Measurements from ENCODE around the gene SLIT3.

SLIT3 gene

DNA sequence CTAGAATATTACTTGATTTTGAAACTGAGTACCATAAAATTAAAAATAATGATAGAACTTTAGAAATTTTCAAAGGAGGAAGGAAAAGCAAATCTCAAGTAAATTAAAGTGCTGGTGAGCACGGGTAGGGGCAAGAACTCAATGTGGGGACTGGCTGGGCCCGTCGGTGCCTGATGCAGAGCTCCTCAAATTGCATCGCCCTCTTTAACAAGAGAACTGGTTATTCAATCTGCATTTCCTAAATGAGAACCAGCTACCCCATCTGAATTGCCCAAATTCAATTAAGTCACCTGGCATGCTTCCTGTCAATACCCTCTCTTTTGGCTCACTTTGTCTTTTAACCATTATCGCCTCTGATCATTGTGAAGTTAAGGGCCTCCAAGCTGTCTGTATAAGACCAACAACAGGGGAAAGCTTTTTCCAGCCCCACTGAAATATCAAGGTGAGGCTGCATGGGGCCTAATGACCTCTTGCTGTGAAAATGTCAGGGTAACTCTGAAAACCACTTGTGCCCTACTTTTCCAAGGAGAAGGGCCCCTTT, 316.7 kb downstream of the SLIT3 start:
- DNase-seq = no peak

DNA sequence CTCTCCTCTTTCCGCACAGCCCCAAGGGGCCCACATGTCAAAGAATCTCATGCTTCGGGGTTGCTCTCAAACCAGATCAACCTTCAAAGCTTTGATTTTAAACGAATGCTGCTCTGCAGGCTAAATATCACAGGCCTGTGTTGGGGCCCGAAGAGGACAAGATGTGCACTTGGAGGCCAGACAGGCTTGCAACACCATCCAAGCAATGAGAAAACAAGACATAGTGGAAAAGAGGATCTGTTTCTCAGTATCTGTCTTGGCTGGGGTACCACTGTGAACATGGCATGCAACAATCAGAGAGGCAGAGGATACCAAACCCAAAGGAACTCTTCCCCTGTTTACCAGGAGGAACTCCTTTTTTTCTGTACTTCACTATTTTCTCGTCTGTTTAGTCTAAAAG, 321.8 kb downstream of the SLIT3 start:
- no peak for DNase-seq

DNA sequence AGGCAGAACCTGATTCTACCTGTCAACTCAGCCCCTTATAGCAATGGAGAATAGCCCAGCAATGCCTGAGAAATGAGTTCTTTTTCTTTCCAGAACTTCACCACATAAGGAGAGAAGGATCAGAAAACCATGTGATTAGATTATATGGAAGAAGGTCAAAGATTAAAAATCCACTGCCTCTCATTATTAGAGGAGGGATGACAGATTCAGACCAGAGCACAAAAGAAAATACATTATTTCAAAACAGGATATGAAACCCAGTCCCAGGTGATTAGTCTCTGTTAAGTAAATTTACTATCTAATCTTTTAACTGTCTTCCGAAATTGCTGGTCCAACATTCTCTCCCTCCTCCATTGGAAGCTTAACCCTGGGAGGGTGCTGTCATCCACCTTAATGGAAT, 322.4 kb downstream of the SLIT3 start:
- DNase-seq = no peak

DNA sequence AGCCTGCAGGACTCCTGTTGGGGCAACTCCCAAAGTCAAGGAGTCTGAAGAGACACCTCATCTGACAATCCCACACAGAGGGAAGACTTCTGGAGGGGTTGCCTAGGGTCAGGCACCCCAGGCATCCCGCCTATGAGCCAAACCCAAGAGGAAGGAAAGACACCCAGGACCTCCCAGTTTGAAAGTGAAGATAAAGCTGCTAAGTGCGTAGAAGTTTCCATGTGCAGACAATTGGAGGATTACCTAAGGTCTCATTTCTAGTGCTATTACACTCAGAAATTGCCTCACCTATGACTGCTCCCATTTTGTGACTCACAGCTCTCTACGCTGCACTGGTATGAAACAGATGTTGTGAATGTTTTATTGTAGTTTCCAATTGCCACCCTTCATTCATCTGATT, 322.9 kb downstream of the SLIT3 start:
- no peak for DNase-seq

DNA sequence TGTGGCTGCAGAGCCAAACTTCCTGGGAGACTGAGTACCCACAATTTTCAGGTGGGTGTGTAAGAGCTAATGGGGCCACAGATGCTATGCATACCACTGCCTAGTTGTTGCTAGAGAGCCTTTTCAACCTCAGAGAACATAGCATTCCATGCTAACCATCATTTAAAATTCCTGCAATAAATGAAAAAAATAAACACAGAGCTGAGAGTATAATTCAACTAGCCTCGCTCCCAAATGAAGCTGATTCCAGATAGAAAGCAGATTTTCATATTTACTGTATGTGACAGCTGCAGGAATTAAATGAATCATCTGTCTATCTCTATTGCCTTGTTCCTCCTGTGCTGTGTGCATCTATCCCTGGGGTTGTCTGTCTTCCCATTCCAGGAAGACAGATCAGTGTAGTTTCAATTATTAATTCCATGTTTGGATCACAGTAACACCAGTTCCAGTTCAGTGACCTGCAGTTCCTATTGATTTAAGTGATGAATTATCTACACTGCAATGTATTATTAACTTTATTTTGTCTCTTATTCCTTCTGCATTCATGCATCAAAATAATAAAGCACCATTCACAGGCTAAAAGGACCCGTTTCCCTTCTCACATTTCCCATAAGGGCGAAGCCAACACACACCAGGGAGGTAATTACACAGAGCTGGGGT, 324.5 kb downstream of the SLIT3 start:
- DNase-seq = no peak

DNA sequence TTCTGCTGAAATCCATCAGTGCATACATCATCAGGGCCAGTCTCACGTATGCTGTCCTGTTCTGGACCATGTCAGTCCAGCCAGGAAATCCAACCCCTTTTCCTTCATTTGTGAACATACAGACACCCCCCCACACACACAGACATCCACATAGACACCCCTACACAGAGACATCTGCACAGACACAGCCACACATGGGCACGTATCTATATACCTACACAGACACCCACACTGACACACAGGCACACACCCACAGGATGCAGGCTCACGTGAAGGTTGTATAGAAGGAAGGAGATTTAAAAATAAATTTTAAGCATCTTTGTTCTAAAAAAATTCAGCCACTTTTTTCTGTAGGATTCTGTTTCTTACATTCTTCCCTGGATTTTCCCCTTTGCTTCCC, 325.6 kb downstream of the SLIT3 start:
- no peak for DNase-seq

DNA sequence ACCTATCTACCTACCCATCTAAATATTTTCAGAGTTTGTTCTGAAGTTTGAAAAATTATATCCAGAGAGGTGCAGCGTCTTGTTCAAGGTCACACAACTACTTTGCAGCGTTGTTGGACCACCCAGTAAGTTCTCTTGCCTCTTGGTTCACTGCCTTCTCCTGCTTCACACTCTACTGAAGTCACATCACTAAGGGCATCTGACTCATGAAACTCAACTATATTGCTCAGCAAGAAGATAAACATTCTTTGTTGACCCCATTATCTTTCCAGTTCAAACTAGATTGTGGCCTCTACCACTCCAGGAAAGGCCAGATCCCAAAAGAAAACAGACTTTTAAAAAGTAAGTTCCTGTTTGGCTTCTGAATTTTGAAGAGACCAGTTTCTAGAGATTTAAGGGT, 326.9 kb downstream of the SLIT3 start:
- DNase-seq = no peak

DNA sequence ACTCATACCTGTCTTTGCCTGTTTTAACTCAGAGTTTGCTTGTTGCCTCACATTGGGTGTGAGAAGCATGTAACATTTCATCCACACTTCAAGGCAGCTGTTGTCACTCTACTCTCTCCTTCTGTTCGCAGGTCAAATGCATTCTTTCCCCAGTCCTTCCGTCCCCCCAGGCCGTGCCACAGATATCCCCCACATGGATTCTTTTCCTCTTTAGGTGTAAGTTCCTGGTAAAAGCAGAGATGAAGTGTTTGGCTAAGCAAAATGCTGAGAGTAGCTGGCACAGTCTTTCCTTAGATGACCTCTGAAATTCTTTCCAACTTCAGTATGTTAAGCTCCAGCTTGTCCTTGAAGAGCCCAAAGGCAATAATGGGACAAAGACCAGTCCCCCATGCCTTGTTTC, 328.2 kb downstream of the SLIT3 start:
- DNase-seq = no peak

DNA sequence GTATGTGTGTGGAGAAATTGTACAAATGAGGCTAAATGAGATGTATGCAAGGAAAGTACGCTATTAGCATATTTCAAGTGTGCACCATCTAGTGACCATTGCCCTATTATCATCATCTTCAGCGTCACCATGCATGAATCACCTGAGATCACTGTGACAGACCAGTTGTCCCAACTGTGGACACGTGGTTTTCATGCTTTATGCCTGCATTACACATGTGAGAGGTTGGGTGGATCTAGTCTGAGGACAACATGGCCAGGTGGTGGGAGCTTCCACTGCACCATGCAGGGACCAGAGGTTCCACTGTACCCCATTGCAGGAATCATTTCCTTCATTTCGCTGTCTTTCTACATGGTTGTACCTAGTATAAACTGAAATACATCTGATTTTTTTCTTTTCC, 329.8 kb downstream of the SLIT3 start:
- no peak for DNase-seq

DNA sequence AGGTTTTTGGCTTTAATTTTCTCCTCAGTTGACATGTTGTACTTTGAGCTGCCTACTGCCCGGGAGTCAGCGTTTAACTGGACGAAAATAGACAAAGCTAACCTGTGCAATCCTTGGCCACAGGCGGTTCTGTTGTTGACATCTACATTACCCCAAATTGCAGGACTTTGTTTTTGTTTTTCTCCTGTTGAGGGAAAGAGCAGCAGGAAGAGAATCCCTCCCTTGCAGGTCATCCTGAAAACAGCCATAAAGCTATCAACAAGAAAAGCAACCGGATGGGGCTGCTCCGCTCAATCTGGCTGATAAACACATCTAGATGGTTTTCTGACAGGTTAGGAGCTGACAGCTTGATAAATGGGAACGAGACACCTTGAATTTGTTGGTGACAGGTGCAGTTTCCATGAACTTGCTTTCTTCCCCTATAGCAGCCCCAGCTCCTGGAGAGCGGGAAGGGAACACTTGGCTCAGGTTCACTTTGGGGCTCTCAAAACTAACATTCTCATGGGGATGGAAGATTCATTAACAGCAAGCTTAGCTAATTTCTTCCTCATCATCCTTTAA, 331.5 kb downstream of the SLIT3 start:
- no peak for DNase-seq

DNA sequence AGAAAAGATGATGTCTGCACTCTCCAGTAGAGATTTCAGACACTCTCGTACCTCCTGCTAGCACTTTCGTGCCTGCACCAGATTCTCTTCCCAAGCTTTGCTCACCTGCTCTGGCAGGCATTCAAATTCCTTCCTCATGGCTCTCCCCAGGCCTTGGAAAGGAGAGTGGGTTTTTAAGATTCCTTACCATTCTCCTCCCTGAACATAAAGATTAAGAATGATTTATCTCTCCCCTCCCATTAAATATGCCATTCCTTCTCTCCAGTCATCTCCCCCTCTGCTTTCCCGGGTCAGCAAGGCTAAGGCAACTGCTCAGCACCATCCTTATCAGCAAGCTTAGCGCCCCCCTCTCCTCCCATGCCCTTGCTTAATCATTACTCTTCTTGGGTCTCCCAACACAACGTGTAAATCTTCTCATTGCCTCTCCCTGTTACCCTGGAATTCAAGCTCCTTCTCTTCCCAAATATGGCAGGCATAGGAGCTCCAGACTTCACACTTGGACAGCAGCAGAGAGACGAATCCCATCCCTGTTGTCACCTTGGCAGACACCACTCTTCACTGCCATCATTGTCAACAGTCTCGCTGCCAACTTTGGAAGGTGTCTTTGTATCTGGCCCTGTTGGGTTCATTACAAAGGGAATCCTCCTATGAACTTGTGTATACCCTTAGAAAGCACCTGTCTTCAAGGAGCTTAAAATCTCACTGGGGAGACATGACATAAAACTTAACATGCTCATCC, 332.9 kb downstream of the SLIT3 start:
- no peak for DNase-seq

DNA sequence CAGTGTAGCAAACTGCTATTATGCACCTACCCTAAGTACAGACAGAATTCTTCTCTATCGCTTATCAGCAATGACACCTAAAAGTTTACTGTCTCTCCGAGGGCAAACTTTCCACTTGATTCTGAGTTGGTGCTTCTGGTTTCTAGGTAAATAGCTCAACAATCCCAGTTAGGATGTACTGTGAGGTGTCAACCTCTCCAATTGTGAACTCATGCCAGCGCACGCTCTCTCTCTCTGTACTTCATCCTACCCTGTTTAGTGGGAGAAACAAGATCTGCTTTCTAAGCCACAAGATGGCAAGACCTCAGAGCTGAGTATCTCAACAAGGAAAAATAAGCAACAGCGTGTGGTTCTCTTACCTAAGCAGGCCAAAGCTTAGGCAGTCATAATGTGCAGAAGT, 335.3 kb downstream of the SLIT3 start:
- no peak for DNase-seq

DNA sequence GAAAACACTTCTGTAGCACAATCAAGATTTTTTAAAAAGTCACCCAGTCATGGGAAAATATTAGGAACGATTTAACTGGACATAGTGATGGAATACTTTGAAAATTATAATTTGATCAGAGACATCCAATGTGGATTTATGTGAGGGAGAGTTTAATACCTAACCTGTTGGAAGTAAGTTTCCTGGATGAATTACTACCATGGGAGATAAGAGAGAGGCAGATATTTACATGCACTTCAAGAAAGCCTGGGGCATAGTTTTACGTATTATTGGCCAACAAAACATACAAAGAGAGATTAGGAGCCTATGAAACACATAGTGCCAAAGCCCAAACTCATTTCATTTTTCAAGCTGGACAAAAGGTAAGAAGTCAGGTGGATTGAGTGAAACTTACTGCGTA, 336.8 kb downstream of the SLIT3 start:
- no peak for DNase-seq

DNA sequence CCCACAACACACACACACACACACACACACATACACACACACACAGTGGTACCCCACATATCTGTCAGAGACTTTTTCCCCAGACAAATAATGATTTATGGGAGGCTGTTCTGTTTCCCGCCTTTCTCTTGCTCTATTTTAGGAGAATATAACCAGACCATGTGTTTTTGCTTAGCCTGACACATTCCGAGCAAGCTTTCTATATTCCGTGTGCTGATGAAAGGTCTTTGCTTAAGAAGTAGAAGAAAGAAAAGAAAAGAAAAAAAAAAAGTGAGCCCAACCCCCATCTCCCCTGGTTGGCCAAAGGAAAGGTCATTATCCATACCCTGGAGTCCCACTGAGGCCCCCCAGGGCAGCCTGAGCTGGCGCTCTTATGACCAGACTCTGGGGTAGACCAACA, 338.6 kb downstream of the SLIT3 start:
- DNase-seq = no peak

DNA sequence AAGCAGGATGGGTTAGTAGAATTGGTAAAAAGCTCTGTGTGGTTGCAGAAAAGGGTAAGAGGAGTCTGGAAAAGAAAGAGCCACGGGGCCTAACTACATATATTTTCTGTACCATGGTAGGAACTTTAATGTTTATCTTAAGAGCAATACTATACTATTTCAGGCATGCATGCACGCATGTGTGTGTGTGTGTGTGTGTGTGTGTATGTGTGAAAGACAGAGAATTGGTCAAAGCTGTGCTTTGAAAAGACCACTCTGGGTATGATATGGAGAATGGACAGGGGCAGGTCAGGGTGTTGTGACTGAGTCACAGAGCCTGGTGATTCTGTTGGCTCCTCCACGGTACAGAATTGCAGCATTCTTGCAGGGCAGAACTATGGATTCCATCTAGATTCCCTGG, 339.3 kb downstream of the SLIT3 start:
- DNase-seq = no peak

DNA sequence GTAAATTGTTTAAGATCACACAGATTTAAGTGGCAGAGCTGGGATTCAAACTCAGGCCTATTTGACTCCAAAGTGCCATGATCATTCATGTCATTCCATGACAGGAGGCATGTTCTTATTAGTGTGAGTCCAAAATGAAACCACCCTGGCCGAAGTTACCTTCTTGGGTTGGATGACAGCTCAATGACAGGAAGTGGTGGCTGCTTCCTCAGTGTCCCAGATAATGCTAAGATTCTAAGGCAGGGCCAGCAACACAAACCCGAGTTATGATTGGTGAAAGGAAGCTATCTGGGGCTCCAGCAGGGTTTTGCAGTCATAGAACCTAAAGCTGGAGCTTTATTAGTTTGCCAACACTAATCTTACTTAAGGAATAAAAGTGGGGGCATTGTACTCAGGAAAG, 340.4 kb downstream of the SLIT3 start:
- no peak for DNase-seq

DNA sequence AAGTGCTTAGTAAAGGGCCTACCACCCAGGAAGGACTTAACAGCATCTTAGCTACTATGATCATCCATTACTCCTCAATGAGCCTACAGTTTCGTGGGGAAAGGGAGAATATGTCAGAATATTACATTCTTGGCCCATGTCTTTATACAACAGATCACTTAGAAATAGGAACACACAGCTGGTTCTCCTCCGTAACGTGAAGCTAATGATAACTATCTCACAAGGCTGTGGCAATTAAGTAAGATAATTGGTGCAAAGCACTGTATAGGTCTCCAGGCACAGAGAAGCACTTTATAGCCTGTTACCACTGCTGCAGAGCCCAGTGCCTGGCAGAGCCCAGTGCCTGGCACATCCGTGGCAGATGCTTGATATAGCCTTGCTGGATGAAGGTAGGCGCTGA, 347.6 kb downstream of the SLIT3 start:
- no peak for DNase-seq

DNA sequence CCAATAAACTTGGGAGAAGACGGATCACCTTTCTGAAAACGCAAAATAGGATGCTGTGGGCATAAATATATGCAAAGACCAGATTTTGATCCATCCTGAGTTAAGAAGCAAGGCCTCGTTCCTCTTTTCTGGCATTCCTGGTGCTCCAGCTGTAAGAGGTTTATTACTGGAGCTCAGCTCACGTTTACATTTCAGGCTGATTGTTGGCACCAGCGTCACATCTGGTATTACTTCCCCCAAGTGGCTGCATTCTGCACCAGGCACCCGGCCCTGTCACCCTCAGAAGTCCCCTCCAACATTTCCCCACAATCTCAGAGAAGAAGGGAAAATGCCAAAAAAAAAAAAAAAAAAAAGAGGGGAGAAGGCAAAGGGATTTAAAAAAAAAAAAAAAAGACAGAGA, 348.7 kb downstream of the SLIT3 start:
- no peak for DNase-seq

DNA sequence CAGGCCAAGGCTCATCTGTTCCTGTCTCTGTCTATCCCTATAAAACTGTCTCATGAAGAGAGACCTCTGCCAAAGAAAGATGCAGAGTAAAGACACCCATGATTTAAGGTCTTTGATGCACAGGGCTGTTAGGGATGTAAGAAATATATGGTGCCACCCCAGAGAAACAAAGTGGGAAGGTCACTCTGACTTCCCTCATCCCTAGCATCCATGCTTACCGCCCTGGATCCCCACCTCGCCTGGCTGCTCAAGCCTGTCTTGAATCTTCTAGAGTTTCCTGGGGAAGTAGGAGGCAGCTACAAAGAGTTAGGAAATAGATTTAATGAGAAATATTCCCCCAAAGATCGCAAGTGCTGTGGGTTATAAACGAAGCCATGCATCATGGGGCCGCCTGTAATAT, 349.2 kb downstream of the SLIT3 start:
- no peak for DNase-seq

DNA sequence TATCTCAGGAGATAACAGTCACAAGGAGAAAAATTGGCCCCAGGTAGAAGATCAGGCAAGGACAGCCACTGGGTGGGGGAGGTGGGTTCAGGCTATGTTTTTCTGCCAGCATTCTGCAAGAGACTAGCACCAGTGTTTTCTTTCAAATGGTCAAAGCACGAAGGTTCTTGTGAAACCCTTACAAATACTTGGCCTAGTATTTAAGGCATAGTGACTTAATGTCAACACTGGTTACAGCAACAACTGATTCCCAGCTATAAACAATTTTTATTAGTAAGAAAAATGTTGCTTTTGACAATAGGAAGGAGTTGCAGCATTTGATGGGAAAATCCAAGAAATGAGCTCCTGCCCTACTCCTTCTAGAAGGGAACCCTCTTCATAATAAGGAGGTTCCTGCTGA, 349.6 kb downstream of the SLIT3 start:
- DNase-seq = no peak

DNA sequence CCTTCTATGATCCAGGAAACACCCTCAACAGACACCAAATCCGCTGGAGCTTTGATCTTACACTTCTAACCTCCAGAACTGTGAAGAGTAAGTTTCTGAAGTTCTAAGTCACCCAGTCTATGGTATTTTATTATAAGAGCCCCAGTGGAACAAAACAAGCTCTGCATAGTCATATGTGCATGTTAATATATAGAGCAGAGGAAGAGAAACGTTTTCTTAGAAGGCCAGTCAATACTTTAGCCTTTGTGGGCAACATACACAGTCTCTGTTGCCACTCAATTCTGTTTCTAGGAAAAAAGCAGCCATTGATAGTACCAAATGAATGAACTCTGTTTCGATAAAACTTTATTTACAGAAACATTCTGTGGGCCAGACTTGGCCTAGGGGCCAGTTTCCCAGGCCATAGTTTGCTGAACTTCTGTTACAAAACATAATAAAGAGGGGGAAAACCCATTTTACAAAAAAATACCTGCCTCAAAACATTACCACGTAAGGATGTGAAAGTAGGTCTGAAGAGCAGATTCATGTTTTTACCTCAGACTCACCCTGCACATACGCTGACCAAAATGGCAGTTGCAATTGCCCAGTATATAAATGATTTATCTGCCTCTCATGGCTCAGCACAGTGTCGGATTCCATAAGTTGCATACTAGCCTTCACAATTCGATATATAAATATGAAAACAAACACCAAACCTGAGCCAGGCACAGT, 350.5 kb downstream of the SLIT3 start:
- DNase-seq = no peak

DNA sequence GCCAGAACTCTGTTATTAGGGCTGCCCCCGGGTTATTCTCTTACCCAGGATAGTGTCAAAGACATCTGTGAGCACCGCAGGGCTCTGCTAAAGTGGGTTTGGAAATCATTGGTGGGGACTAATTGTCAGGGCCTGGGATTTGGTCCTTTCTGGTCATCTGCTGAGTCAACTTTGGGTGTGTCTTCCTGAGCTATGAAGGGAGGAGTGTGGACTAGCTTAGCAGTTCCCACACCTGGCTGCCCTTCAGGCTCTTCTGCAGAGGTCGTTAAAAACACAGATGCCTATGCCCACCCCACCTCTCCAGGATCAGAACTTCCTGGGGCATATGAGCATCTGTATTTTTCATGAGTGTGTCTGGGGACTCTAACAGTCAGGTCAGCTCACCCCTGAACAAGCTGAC, 352.2 kb downstream of the SLIT3 start:
- DNase-seq = no peak

DNA sequence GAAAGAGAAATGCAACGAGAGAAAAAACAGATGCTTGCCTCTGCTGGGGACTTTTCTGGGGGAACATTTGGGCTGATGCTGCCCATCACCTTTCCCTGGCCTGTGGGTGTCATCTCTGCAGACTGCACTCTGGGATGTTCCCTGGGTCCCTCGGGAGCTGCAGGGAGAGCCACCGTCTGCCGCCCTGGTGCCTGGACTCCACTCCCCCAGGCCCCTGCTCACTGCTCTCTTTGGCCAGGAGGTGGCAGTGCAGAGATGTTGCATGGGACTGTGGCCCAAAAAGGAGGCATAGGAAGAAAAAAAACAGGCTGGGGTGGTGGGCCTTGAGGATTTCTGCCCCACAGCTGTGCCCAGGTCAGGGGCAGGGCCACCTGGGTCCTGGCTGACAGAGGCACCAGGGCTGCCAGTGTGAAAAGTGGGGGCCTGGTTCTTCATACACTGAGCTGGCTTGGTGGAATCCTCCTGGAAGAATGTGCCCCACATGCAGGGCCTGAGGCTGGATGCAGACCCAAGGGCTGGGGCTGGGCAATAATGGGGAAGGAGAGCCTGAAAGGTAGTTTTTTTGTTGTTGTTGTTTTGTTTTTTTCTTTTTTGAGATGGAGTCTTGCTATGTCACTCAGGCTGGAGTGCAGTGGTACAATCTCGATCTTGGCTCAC, 353.6 kb downstream of the SLIT3 start:
- peak; percentile 54 for DNase-seq

All from right forelimb (tissue), 1 donor.